ENCODE data around the gene HBEGF. TPM values are rescaled to one million over a fixed set of nuclear protein-coding genes. Genes with fewer than 3 reads are reported as not detected.

Gene HBEGF
- total and polyA plus RNA-seq, 8 donors, result 1.2 to 39.8 (median 13.4) TPM

GRCh38 chr5:140338908-140339307, 7.5 kb downstream of the HBEGF start:
- Histone ChIP-seq H3K4me1 (peaks cover 63 to 96% (median 82%) of the 10 kb centered on the region in 4 donors), H3K4me3 (no peak overlapping the region), H3K9me3 (no peaks in the 10 kb centered on the region), H3K27ac (peak overlapping the region; percentile 29 to 90 (median 59)), H3K27me3 (no peaks in the 10 kb centered on the region), H3K36me3 (peaks cover 25 to 95% (median 68%) of the 10 kb centered on the region in 4 donors)
- no peak for DNase-seq
- intact Hi-C loops (cut with DNase I; ENCODE audit: low total_unique reads), result loop anchor here (5.0 kb wide), 1 partner anchor 87 kb away; no protein-coding TSS in a partner anchor
- 42 to 71% (median 56%) methylated on average over 2 of the region's 2 CpGs for WGBS, 5 donors
- TF ChIP-seq EP300 (IDR thresholded peaks at IDR 0.05), result no peak
- no peak for TF ChIP-seq CTCF (IDR thresholded peaks at IDR 0.05)
- TF ChIP-seq POLR2A (IDR thresholded peaks at IDR 0.05), result no peak
- TF ChIP-seq POLR2AphosphoS5 (IDR thresholded peaks at IDR 0.05), result no peak

GRCh38 chr5:140338336-140338735, 8.1 kb downstream of the HBEGF start:
- Histone ChIP-seq H3K27me3 (no peaks in the 10 kb centered on the region), H3K4me1 (peaks cover 62 to 96% (median 82%) of the 10 kb centered on the region in 4 donors), H3K4me3 (peak overlapping the region in 1 of 4 donors; percentile 0), H3K36me3 (peaks cover 25 to 95% (median 74%) of the 10 kb centered on the region in 4 donors), H3K27ac (peak overlapping the region; percentile 29 to 90 (median 59)), H3K9me3 (no peaks in the 10 kb centered on the region)
- 33 to 61% (median 46%) methylated on average over 3 of the region's 3 CpGs for WGBS, 5 donors
- DNase-seq, result no peak
- intact Hi-C loops (cut with DNase I; ENCODE audit: low total_unique reads), result loop anchor here (5.0 kb wide), 1 partner anchor 86 kb away; no protein-coding TSS in a partner anchor
- TF ChIP-seq POLR2AphosphoS5 (IDR thresholded peaks at IDR 0.05) (peak in 1 of 3 donors; percentile 23), POLR2A (IDR thresholded peaks at IDR 0.05) (no peak)

- intact Hi-C loops (cut with DNase I; ENCODE audit: low total_unique reads), result loop anchor here (5.0 kb wide), 1 partner anchor 86 kb away; no protein-coding TSS in a partner anchor
- peak overlapping the region in 4 of 5 donors; percentile 38 to 90 (median 50) for H3K27ac ChIP-seq
- TF ChIP-seq CTCF (IDR thresholded peaks at IDR 0.05) (no peak), EP300 (IDR thresholded peaks at IDR 0.05) (no peak), POLR2A (IDR thresholded peaks at IDR 0.05) (no peak), POLR2AphosphoS5 (IDR thresholded peaks at IDR 0.05) (no peak)
- DNase-seq, result no peak
- H3K4me3 ChIP-seq, result peak overlapping the region in 1 of 4 donors; percentile 0
- H3K36me3 ChIP-seq, result peaks cover 25 to 95% (median 78%) of the 10 kb centered on the region in 4 donors
- no peaks in the 10 kb centered on the region for H3K9me3 ChIP-seq
- 88 to 95% (median 94%) methylated on average over 1 of the region's 1 CpG for WGBS, 5 donors
- peaks cover 62 to 96% (median 82%) of the 10 kb centered on the region in 4 donors for H3K4me1 ChIP-seq
- H3K27me3 ChIP-seq, result no peaks in the 10 kb centered on the region
Observed at GRCh38 chr5:140337880-140338279, 8.5 kb downstream of the HBEGF start.

- peak overlapping the region in 4 of 5 donors; percentile 33 to 90 (median 48) for H3K27ac ChIP-seq
- peaks cover 58 to 95% (median 75%) of the 10 kb centered on the region in 4 donors for H3K4me1 ChIP-seq
- DNase-seq, result peak in 1 of 2 donors; percentile 78
- no peaks in the 10 kb centered on the region for H3K9me3 ChIP-seq
- TF ChIP-seq POLR2AphosphoS5 (IDR thresholded peaks at IDR 0.05), result no peak
- intact Hi-C loops (cut with DNase I; ENCODE audit: low total_unique reads), result loop anchor here (5.0 kb wide), 1 partner anchor 84 kb away; no protein-coding TSS in a partner anchor
- H3K36me3 ChIP-seq, result peaks cover 19 to 82% (median 69%) of the 10 kb centered on the region in 4 donors
- no peaks in the 10 kb centered on the region for H3K27me3 ChIP-seq
- H3K4me3 ChIP-seq, result no peak overlapping the region
- WGBS, 5 donors, result 35 to 53% (median 46%) methylated on average over 5 of the region's 5 CpGs
Observed at GRCh38 chr5:140336388-140336787, 10.0 kb downstream of the HBEGF start.

GRCh38 chr5:140331638-140332037, 14.8 kb downstream of the HBEGF start:
- Histone ChIP-seq H3K9me3 (no peaks in the 10 kb centered on the region), H3K4me3 (no peak overlapping the region), H3K27ac (peak overlapping the region in 3 of 5 donors; percentile 68 to 73 (median 71)), H3K36me3 (peaks cover 17 to 39% (median 37%) of the 10 kb centered on the region in 4 donors), H3K4me1 (peaks cover 33 to 77% (median 56%) of the 10 kb centered on the region in 4 donors), H3K27me3 (no peaks in the 10 kb centered on the region)
- DNase-seq, result no peak
- WGBS, 5 donors, result 72 to 93% (median 87%) methylated on average over 1 of the region's 1 CpG
- no peak for TF ChIP-seq EP300 (IDR thresholded peaks at IDR 0.05)
- TF ChIP-seq POLR2A (IDR thresholded peaks at IDR 0.05), result no peak
- no peak for TF ChIP-seq POLR2AphosphoS5 (IDR thresholded peaks at IDR 0.05)
- TF ChIP-seq CTCF (IDR thresholded peaks at IDR 0.05), result no peak
- intact Hi-C loops (cut with DNase I; ENCODE audit: low total_unique reads), result no loop called here

All from stomach (tissue), 9 donors.